ENCODE data around the gene GRAMD2A.

- TF ChIP-seq CTCF (IDR thresholded peaks at IDR 0.05) (no peak), POLR2A (IDR thresholded peaks at IDR 0.05) (no peak)
These were observed 56.2 kb downstream of the GRAMD2A start for GRCh38 chr15:72141171-72142084.
